HCT116 (cell line): ENCODE data around the gene GRB2. TPM values are rescaled to one million over a fixed set of nuclear protein-coding genes. Genes with fewer than 3 reads are reported as not detected.

Source experiments
- ATAC-seq: fragments of 200-7000 bp; cut with Tn5 transposase; 2 replicates; pipeline ENCODE4 v1.9.1; 2020; ENCODE audit warnings: mild to moderate bottlenecking, moderate library complexity
- BruUV-seq: library from RNA; stranded (reverse); fragments of 400-500 nt; replicated peaks from 2 replicates; lab custom pipeline; 2021; lab: Mats Ljungman, UMichigan
- CTCF ChIA-PET: fragments of 300-600 bp; sonication (Branson Sonifier 250); formaldehyde crosslinking; loops from one replicate; lab custom pipeline; 2021; ENCODE audit warnings: antibody characterized with exemption; lab: Charles Lee
- POLR2A ChIA-PET: fragments of 300-600, 350-600 bp; sonication (Branson Sonifier 250); formaldehyde crosslinking; loops from one replicate; lab custom pipeline; 2021; ENCODE audit warnings: antibody characterized with exemption; lab: Charles Lee
- RAD21 ChIA-PET, 2 experiments: fragments of 300-600 bp; sonication (Branson Sonifier 250); formaldehyde crosslinking; loops; one replicate each; lab custom pipeline; 2023; ENCODE audit warnings: low total read pairs in 2 of 2; ENCODE audit not compliant: uncharacterized antibody in 2 of 2, unreplicated experiment in 2 of 2, low non-redundant PET in 1 of 2; lab: Charles Lee
- DNase-seq: peaks from one replicate; pipeline ENCODE4 v3.0.0-alpha.2; 2010; ENCODE audit warnings: low read depth, low spot score
- H2AFZ ChIP-seq: fragments of 200-600 bp; shearing (Covaris generic), sonication (generic); 2 replicates; pipeline ENCODE4 v1.6.1; 2017; ENCODE audit warnings: low read depth, mixed run types, mixed read lengths, antibody characterized with exemption, low read length; ENCODE audit not compliant: poor library complexity, severe bottlenecking
- H3K27ac ChIP-seq: 2 replicates; pipeline ENCODE4 v1.5.1; 2012; ENCODE audit warnings: low read depth, low read length
- H3K27me3 ChIP-seq: fragments of 200-600 bp; sonication (generic); 2 replicates; pipeline ENCODE4 v1.6.1; 2016; ENCODE audit warnings: mixed run types, low read length, mixed read lengths; ENCODE audit not compliant: insufficient read depth
- H3K36me3 ChIP-seq, 2 experiments: fragments of 200-500 bp in 1 of 2; fragments of 200-600 bp in 1 of 2; sonication (Bioruptor generic) in 1 of 2; sonication (generic) in 1 of 2; 2 replicates each; pipeline versions ENCODE4 v1.5.1 to v1.6.1; 2014 to 2016; ENCODE audit warnings: low read length in 2 of 2, inconsistent platforms in 1 of 2, mixed read lengths in 1 of 2, mixed run types in 1 of 2; ENCODE audit not compliant: insufficient read depth in 2 of 2, control insufficient read depth in 1 of 2
- H3K4me1 ChIP-seq, 2 experiments: fragments of 200-600 bp in 1 of 2; sonication (generic) in 1 of 2; 2 replicates each; pipeline versions ENCODE4 v1.5.1 to v1.6.1; 2012 to 2017; ENCODE audit warnings: low read length in 2 of 2, inconsistent platforms in 1 of 2, mild to moderate bottlenecking in 1 of 2, mixed read lengths in 1 of 2, mixed run types in 1 of 2, moderate library complexity in 1 of 2; ENCODE audit not compliant: insufficient read depth in 2 of 2, control insufficient read depth in 1 of 2
- H3K4me2 ChIP-seq: fragments of 200-600 bp; sonication (generic); 2 replicates; pipeline ENCODE4 v1.6.1; 2017; ENCODE audit warnings: mixed run types, low read length, mixed read lengths
- H3K4me3 ChIP-seq, 2 experiments: fragments of 200-600 bp in 1 of 2; sonication (generic) in 1 of 2; replicated peaks in 1 of 2; 2 replicates each; pipeline ENCODE4 v1.5.1; 2011 to 2016; ENCODE audit warnings: low read length in 2 of 2, control low read depth in 1 of 2, low read depth in 1 of 2, mild to moderate bottlenecking in 1 of 2, mixed read lengths in 1 of 2, mixed run types in 1 of 2
- H3K79me2 ChIP-seq: fragments of 200-600 bp; sonication (generic); 2 replicates; pipeline ENCODE4 v1.6.1; 2017; ENCODE audit warnings: mild to moderate bottlenecking, mixed run types, low read length, moderate library complexity, mixed read lengths; ENCODE audit not compliant: insufficient read depth
- H3K9ac ChIP-seq: fragments of 200-600 bp; sonication (generic); 2 replicates; pipeline ENCODE4 v1.6.1; 2016; ENCODE audit warnings: low read length, mixed read lengths
- H3K9me2 ChIP-seq: fragments of 200-600 bp; sonication (generic), shearing (Covaris generic); 2 replicates; pipeline ENCODE4 v1.6.1; 2017; ENCODE audit warnings: mixed run types, mild to moderate bottlenecking, moderate library complexity; ENCODE audit not compliant: insufficient read depth
- H3K9me3 ChIP-seq, 2 experiments: fragments of 200-500 bp in 1 of 2; fragments of 200-600 bp in 1 of 2; sonication (Bioruptor generic) in 1 of 2; sonication (generic) in 1 of 2; 2 replicates each; pipeline ENCODE4 v1.6.1; 2014 to 2017; ENCODE audit warnings: low read length in 2 of 2, mixed read lengths in 2 of 2, inconsistent platforms in 1 of 2, low read depth in 1 of 2, mild to moderate bottlenecking in 1 of 2, mixed run types in 1 of 2, moderate library complexity in 1 of 2; ENCODE audit not compliant: control insufficient read depth in 1 of 2, insufficient read depth in 1 of 2
- H4K20me1 ChIP-seq: fragments of 200-600 bp; sonication (generic), shearing (Covaris generic); 2 replicates; pipeline ENCODE4 v1.6.1; 2017; ENCODE audit warnings: mixed run types, mild to moderate bottlenecking, moderate library complexity; ENCODE audit not compliant: insufficient read depth
- CTCF ChIP-seq, 3 experiments: fragments of 200-600 bp in 1 of 3; sonication (generic) in 1 of 3; IDR thresholded peaks in 2 of 3; conservative IDR thresholded peaks in 1 of 3; 2 replicates each; pipeline ENCODE4 v1.5.1; 2012 to 2017; ENCODE audit warnings: low read depth in 2 of 3, low read length in 2 of 3, antibody characterized with exemption in 1 of 3, borderline replicate concordance in 1 of 3, control low read depth in 1 of 3, mild to moderate bottlenecking in 1 of 3, mixed read lengths in 1 of 3, mixed run types in 1 of 3, moderate library complexity in 1 of 3; ENCODE audit not compliant: insufficient read depth in 1 of 3
- EZH2phosphoT487 ChIP-seq: fragments of 200-600 bp; IDR thresholded peaks from 2 replicates; pipeline ENCODE4 v1.6.1; 2018; ENCODE audit warnings: antibody characterized with exemption, borderline replicate concordance
- POLR2AphosphoS5 ChIP-seq: IDR thresholded peaks from 2 replicates; pipeline ENCODE4 v1.6.1; 2011; ENCODE audit warnings: mild to moderate bottlenecking, low read depth, low read length, moderate library complexity
- SP1 ChIP-seq: IDR thresholded peaks from 2 replicates; pipeline ENCODE4 v1.6.1; 2012; ENCODE audit warnings: low read depth
- TCF7L2 ChIP-seq: IDR thresholded peaks from 2 replicates; pipeline ENCODE4 v1.7.0; 2011; ENCODE audit warnings: borderline replicate concordance, inconsistent platforms; ENCODE audit not compliant: insufficient read depth, insufficient read length; ENCODE audit errors: extremely low read depth
- intact Hi-C: fragments of 100-400 bp; cut with micrococcal nuclease; formaldehyde crosslinking; loops from 2 replicates; pipeline ENCODE4 v1.10.0; 2022
- total RNA-seq: library from RNA; stranded (reverse); gene quantifications from one replicate; pipeline ENCODE4 v1.2.1, GENCODE V29; 2021; ENCODE audit not compliant: unreplicated experiment

Gene GRB2
- total RNA-seq, 1 experiment from 2014 or later = 146 TPM

GRCh38 chr17:75433218-75433783, 27.8 kb upstream of the GRB2 start (continued):
- TF ChIP-seq CTCF (IDR thresholded peaks at IDR 0.05 in 2 of 3, conservative IDR thresholded peaks at IDR 0.05 in 1 of 3; ENCODE audit: borderline replicate concordance in 1 of 3, insufficient read depth in 1 of 3, low read depth in 2 of 3, low read length in 2 of 3) = no peak
- no peak for TF ChIP-seq SP1
- no peak for TF ChIP-seq POLR2AphosphoS5
- TF ChIP-seq EZH2phosphoT487 = no peak

GRCh38 chr17:75430159-75430974, 24.9 kb upstream of the GRB2 start:
- no peaks in the 10 kb centered on the region for H3K79me2 ChIP-seq
- ChIA-PET POLR2A (interaction anchor here (0.5 kb wide), 1 partner anchor 29 kb away, joined by 4 read pairs; no protein-coding TSS in a partner anchor), CTCF (interaction anchor here (0.5 to 4.0 kb wide), 5 partner anchors 18 to 317 kb away, joined by 3 to 14 read pairs (median 4); partner anchors contain the start of genes MIF4GD and SMIM5), RAD21 (no interaction called here)
- 0 out of 2 replicates have a peak, but pooled peaks have one; percentile 9 for TF ChIP-seq SP1
- no peak for TF ChIP-seq TCF7L2
- peak overlapping the region; percentile 76 for H3K4me2 ChIP-seq
- H3K4me1 ChIP-seq = peaks cover 33 to 46% of the 10 kb centered on the region in 2 experiments
- peak overlapping the region; percentile 91 for H2AFZ ChIP-seq
- H3K4me3 ChIP-seq = peak overlapping the region in 1 of 2 experiments; percentile 43; a peak in 2 of 4 replicates
- H3K9me2 ChIP-seq = no peaks in the 10 kb centered on the region
- no peaks in the 10 kb centered on the region for H3K36me3 ChIP-seq
- intact Hi-C loops = no loop called here
- no peaks in the 10 kb centered on the region for H3K9me3 ChIP-seq
- DNase-seq (no peak), ATAC-seq (peak; percentile 66)
- H3K9ac ChIP-seq = peak overlapping the region; percentile 52
- no peaks in the 10 kb centered on the region for H3K27me3 ChIP-seq
- H4K20me1 ChIP-seq = no peaks in the 10 kb centered on the region
- H3K27ac ChIP-seq = peak overlapping the region; percentile 48; the same call in 1 of the 2 replicates
- BruUV-seq = no TSS peak
